ENCODE measurements around the gene IL16. TPM values are rescaled to one million over a fixed set of nuclear protein-coding genes. Genes with fewer than 3 reads are reported as not detected.
A peak's percentile ranks its signal among the peaks of the same experiment; 100 is the strongest.

Gene IL16
- total RNA-seq (2014; rRNA removed; shearing (Covaris generic)) (58.9 and 81.3 TPM in 2 replicates), total RNA-seq (2022) (76.0 and 85.1 TPM in 2 replicates), Bru-seq, nascent RNA (percentile 52 among the genes with signal in this experiment), BruChase-seq, experiment 1, labeled RNA remaining after a 6-hour chase (percentile 42 among the genes with signal in this experiment), BruChase-seq, experiment 2, labeled RNA remaining after a 2-hour chase (percentile 55 among the genes with signal in this experiment)
- long read RNA-seq, transcript IL16-205 (5 exons, 2,020 nt): minor isoform, 5 of 1,017 reads
- long read RNA-seq, transcript IL16-203 (7 exons, 2,397 nt): major isoform, 48 of 1,017 reads
- long read RNA-seq, partial matches to known transcripts: 107 of 1,017 reads
- long read RNA-seq, other reads (novel, unspliced or antisense): 857 of 1,017 reads

GRCh38 chr15:81196576-81197254 lies at the start of gene IL16:
Gene IL16, plus strand, starts transcription at chr15:81196879. Its CDS starts 28,521 bp downstream, at chr15:81225400.
- CTCF ChIA-PET (ENCODE audit: unreplicated experiment): no interaction called here

GRCh38 chr15:81151389-81151788 lies 45.3 kb upstream of the IL16 start:
- no peak overlapping the region for H2AFZ ChIP-seq (ENCODE audit: low read length)
- BruUV-seq (replicated peaks): no TSS peak

More at GRCh38 chr15:81196576-81197254, at the start of gene IL16:
- Histone ChIP-seq H3K36me3 (ENCODE audit: insufficient read depth, low read length) (no peaks in the 10 kb centered on the region), H3K4me3 (ENCODE audit: low read depth, low read length, poor library complexity, severe bottlenecking) (no peak within 1 kb of the TSS), H4K20me1 (ENCODE audit: insufficient read depth, low read length) (no peaks in the 10 kb centered on the region), H2AFZ (ENCODE audit: low read length) (no peak within 1 kb of the TSS), H3K4me1 (ENCODE audit: insufficient read depth, low read length, poor library complexity, severe bottlenecking) (no peaks in the 10 kb centered on the region), H3K9me3 (ENCODE audit: low read length) (no peaks in the 10 kb centered on the region), H3K9me2 (ENCODE audit: insufficient read depth, low read length) (no peaks in the 10 kb centered on the region), H3K79me2 (ENCODE audit: insufficient read depth, low read depth, low read length) (no peaks in the 10 kb centered on the region), H3K4me2 (ENCODE audit: low read length) (no peak within 1 kb of the TSS), H3K27ac (ENCODE audit: low read depth, low read length, poor library complexity, severe bottlenecking) (no peak within 1 kb of the TSS)
- DNase-seq (ENCODE audit: low spot score): no peak
- intact Hi-C loops (cut with micrococcal nuclease; ENCODE audit: unreplicated experiment): no loop called here
- BruUV-seq (replicated peaks): no TSS peak
- no peak for TF ChIP-seq EZH2phosphoT487 (IDR thresholded peaks at IDR 0.05; ENCODE audit: borderline replicate concordance, low read depth, low read length)
- POLR2A ChIA-PET: no interaction called here

More at GRCh38 chr15:81151389-81151788, 45.3 kb upstream of the IL16 start:
- Histone ChIP-seq H3K4me2 (ENCODE audit: low read length) (no peak overlapping the region), H3K4me1 (ENCODE audit: insufficient read depth, low read length, poor library complexity, severe bottlenecking) (no peaks in the 10 kb centered on the region), H3K36me3 (ENCODE audit: insufficient read depth, low read length) (no peaks in the 10 kb centered on the region), H4K20me1 (ENCODE audit: insufficient read depth, low read length) (no peaks in the 10 kb centered on the region), H3K4me3 (ENCODE audit: low read depth, low read length, poor library complexity, severe bottlenecking) (no peak overlapping the region), H3K9me2 (ENCODE audit: insufficient read depth, low read length) (no peaks in the 10 kb centered on the region), H3K27ac (ENCODE audit: low read depth, low read length, poor library complexity, severe bottlenecking) (no peak overlapping the region), H3K79me2 (ENCODE audit: insufficient read depth, low read depth, low read length) (no peaks in the 10 kb centered on the region), H3K9me3 (ENCODE audit: low read length) (no peaks in the 10 kb centered on the region)
- POLR2A ChIA-PET: no interaction called here
- DNase-seq (ENCODE audit: low spot score): no peak
- CTCF ChIA-PET (ENCODE audit: unreplicated experiment): no interaction called here
- TF ChIP-seq CTCF (conservative IDR thresholded peaks at IDR 0.05; ENCODE audit: low read length) (no peak), EZH2phosphoT487 (IDR thresholded peaks at IDR 0.05; ENCODE audit: borderline replicate concordance, low read depth, low read length) (no peak)
- intact Hi-C loops (cut with micrococcal nuclease; ENCODE audit: unreplicated experiment): loop anchor here (10.0 kb wide), 1 partner anchor 183 kb away; no protein-coding TSS in a partner anchor

Data from OCI-LY7 (cell line).